GM12878 (cell line): ENCODE results near the gene RBM19. TPM values are rescaled to one million over a fixed set of nuclear protein-coding genes. Genes with fewer than 3 reads are reported as not detected.

Source experiments
- ATAC-seq: fragments of 200-7000 bp; cut with Tn5 transposase; 3 replicates; pipeline ENCODE4 v1.9.1; 2020; ENCODE audit warnings: mild to moderate bottlenecking, moderate library complexity
- BruUV-seq: library from RNA; stranded (reverse); fragments of 400-500 nt; replicated peaks from 2 replicates; lab custom pipeline; 2021; lab: Mats Ljungman, UMichigan
- CTCF ChIA-PET: fragments of 300-600 bp; sonication (Branson Sonifier 250); formaldehyde crosslinking; extraction: SDS; loops from one replicate; lab custom pipeline; 2021; ENCODE audit warnings: inconsistent platforms; lab: Yijun Ruan, JAX
- POLR2A ChIA-PET: fragments of 350-600 bp; formaldehyde crosslinking; extraction: SDS; loops from one replicate; lab custom pipeline; 2021; ENCODE audit warnings: inconsistent platforms; lab: Charles Lee
- RAD21 ChIA-PET: fragments of 300-600 bp; sonication (Branson Sonifier 250); formaldehyde crosslinking; loops from one replicate; lab custom pipeline; 2023; ENCODE audit warnings: antibody characterized with exemption; ENCODE audit not compliant: unreplicated experiment; lab: Charles Lee
- SMC1A ChIA-PET: fragments of 300-600 bp; sonication (Branson Sonifier 250); formaldehyde crosslinking; loops from one replicate; lab custom pipeline; 2023; ENCODE audit not compliant: unreplicated experiment, uncharacterized antibody; lab: Charles Lee
- DNase-seq: peaks from one replicate; pipeline ENCODE4 v3.0.0-alpha.2; 2011; ENCODE audit warnings: low read depth, low spot score
- FAIRE-seq: peaks from 3 replicates; lab custom pipeline; 2011; peaks lifted over from hg19 to GRCh38; lab: Jason Lieb, UNC
- H2AFZ ChIP-seq: 2 replicates; pipeline ENCODE4 v1.6.0; 2011; ENCODE audit warnings: low read depth, low read length, control low read depth; ENCODE audit not compliant: control insufficient read depth
- H3K27ac ChIP-seq: 2 replicates; pipeline ENCODE4 v1.5.1; 2011; ENCODE audit warnings: control low read depth; ENCODE audit not compliant: control insufficient read depth, insufficient read depth
- H3K27me3 ChIP-seq, 2 experiments: replicated peaks in 1 of 2; 2 replicates each; pipeline versions ENCODE4 v1.6.0 to v1.6.1; 2011; ENCODE audit warnings: low read length in 1 of 2; ENCODE audit not compliant: control insufficient read depth in 2 of 2, insufficient read depth in 2 of 2
- H3K36me3 ChIP-seq, 2 experiments: 2 replicates each; pipeline ENCODE4 v1.5.1; 2011; ENCODE audit warnings: low read length in 1 of 2; ENCODE audit not compliant: control insufficient read depth in 2 of 2, insufficient read depth in 2 of 2
- H3K4me1 ChIP-seq: 2 replicates; pipeline ENCODE4 v1.6.1; 2011; ENCODE audit warnings: mild to moderate bottlenecking, low read length, moderate library complexity, mixed read lengths; ENCODE audit not compliant: control insufficient read depth, insufficient read depth
- H3K4me2 ChIP-seq: 2 replicates; pipeline ENCODE4 v1.6.0; 2011; ENCODE audit warnings: control low read depth; ENCODE audit not compliant: control insufficient read depth, insufficient read depth
- H3K4me3 ChIP-seq: fragments of 200-600 bp; sonication (generic); 2 replicates; pipeline ENCODE4 v1.5.1; 2016
- H3K79me2 ChIP-seq: 2 replicates; pipeline ENCODE4 v1.6.0; 2011; ENCODE audit warnings: low read length; ENCODE audit not compliant: control insufficient read depth, insufficient read depth
- H3K9ac ChIP-seq: 2 replicates; pipeline ENCODE4 v1.8.0; 2011; ENCODE audit warnings: low read length, control low read depth, mixed read lengths; ENCODE audit not compliant: control insufficient read depth, insufficient read depth
- H3K9me3 ChIP-seq: replicated peaks from 3 replicates; pipeline ENCODE4 v1.5.1; 2011; ENCODE audit warnings: mild to moderate bottlenecking, low read length; ENCODE audit not compliant: control insufficient read depth, insufficient read depth
- H4K20me1 ChIP-seq: 2 replicates; pipeline ENCODE4 v1.6.0; 2011; ENCODE audit not compliant: control insufficient read depth, insufficient read depth
- EP300 ChIP-seq, 2 experiments: fragments of 150-350 bp in 1 of 2; IDR thresholded peaks; 2 replicates each; pipeline ENCODE4 v1.6.1; 2011 to 2012; ENCODE audit warnings: low read depth in 2 of 2, low read length in 2 of 2, borderline replicate concordance in 1 of 2, improper control_type of control experiment in 1 of 2, inconsistent platforms in 1 of 2; ENCODE audit not compliant: control insufficient read depth in 1 of 2
- MEF2A ChIP-seq: IDR thresholded peaks from 2 replicates; pipeline ENCODE4 v1.6.1; 2011; ENCODE audit warnings: low read depth, mild to moderate bottlenecking, low read length, moderate library complexity; ENCODE audit not compliant: insufficient read depth
- NFIC ChIP-seq: IDR thresholded peaks from 2 replicates; pipeline ENCODE4 v1.6.1; 2012; ENCODE audit warnings: low read depth, mild to moderate bottlenecking, inconsistent platforms, low read length, moderate library complexity
- SMAD5 ChIP-seq: IDR thresholded peaks from 2 replicates; pipeline ENCODE4 v1.6.1; 2016; ENCODE audit warnings: antibody characterized with exemption, low read depth
- YBX1 ChIP-seq: fragments of 450-650 bp; IDR thresholded peaks from 2 replicates; pipeline ENCODE4 v1.6.1; 2016; ENCODE audit warnings: antibody characterized with exemption
- WGBS: methylation state at CpG from one replicate; pipeline ENCODE4 v1.1.6; 2016; ENCODE audit warnings: low lambda C conversion rate; ENCODE audit not compliant: insufficient replicate concordance, insufficient coverage; ENCODE audit errors: missing lambda C conversion rate; 5-methylcytosine and 5-hydroxymethylcytosine counted together
- in situ Hi-C: fragments of 300-500 bp; cut with MboI; formaldehyde crosslinking; loops from 9 replicates; pipeline ENCODE4 v1.14.3; 2018; ENCODE audit warnings: mixed read lengths
- intact Hi-C: fragments of 100-400 bp; cut with micrococcal nuclease; formaldehyde crosslinking; loops from one replicate; pipeline ENCODE4 v1.14.2; 2022; ENCODE audit not compliant: unreplicated experiment
- polyA plus RNA-seq, 11 experiments: library from polyadenylated mRNA; depleted of rRNA in 4 of 11; unstranded in 6 of 11; stranded (reverse) in 5 of 11; fragments of >200 nt; fragmentation: Nextera tagmentation in 4 of 11; fragmentation: Illumina TruSeq in 1 of 11; extraction: Ambion mirVana in 4 of 11; extraction: Trizol in 1 of 11; gene quantifications; 1 replicate in 1 of 11; 2 replicates in 10 of 11; pipeline versions ENCODE4 v1.2.1 to v1.2.3, GENCODE V29; 2011 to 2016; ENCODE audit warnings: inconsistent platforms in 2 of 11, missing spikeins in 2 of 11, low read depth in 1 of 11
- total RNA-seq, 4 experiments: library from RNA; depleted of rRNA in 3 of 4; stranded (reverse); fragments of >200 nt in 3 of 4; fragmentation: Illumina TruSeq in 1 of 4; extraction: Trizol in 1 of 4; gene quantifications; 2 replicates each; pipeline versions ENCODE4 v1.2.1 to v1.2.3, GENCODE V29; 2013 to 2021
- TF ChIP-seq, protein P1 (sequence below): IDR thresholded peaks from 2 replicates; pipeline ENCODE4 v1.6.1; 2012; ENCODE audit warnings: low read length, inconsistent platforms

Gene RBM19
- total and polyA plus RNA-seq, 10 of the 15 experiments (the other 5 are each of a cell fraction or from before 2014, with no cell fraction given), result 4.2 to 42.9 (median 28.4) TPM

DNA sequence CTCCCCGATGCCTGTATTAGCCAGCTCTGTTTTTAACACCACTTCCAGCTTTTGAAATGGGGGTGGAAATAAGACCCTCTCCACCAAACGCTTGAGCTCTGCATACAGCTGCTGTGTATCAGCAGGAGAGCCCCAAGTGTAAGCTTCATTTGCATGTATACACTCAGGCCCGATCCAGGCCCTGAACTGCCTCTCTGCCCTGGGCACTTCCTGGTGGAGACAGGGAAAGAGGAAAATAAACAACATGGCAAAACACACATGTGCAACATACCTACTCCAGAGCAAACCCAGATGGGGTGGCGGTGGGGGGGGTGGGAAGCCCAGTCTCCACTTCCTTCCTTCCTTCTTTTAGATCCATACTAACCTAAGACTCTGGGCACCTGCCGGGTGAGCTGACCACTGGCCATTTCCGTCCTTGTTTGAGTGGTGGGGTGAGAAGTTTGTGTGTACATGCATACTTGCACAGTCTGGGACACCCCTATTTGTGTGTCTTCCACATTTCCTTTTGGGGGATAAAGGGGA lies 55.3 kb downstream of the RBM19 start (continued):
- TF ChIP-seq YBX1, result no peak

DNA sequence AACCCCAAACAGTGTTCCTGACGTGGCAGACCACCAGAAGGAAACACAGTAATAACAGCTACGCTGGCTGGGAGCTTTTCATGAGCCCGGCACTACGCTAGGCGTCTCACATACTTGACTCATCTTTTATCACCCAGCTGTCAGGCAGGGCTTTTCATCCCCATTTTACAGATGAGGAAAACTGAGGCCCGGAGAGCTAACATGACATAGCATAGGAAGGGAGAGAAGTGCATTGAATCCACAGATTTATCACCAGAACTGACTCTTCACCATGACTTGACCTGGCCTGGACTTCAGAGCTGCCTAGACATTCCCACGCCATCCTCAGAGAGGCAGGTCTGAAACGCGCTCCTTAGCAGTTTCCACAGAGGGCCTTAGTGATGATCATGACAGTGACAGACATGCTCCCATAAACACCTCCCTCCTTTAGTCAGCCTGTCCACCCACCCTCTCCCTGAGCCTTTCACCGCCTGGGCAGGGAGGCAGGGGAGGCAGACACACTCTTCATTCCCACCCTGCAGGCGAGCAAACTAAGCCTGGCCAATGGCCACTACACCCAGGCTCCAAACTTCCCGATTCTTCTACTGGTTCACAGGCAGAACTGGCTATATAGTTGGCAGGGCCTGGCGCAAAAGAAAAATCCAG lies 56.2 kb downstream of the RBM19 start:
- no peak overlapping the region for H3K9ac ChIP-seq
- FAIRE-seq (no peak), DNase-seq (no peak), ATAC-seq (no peak)
- in situ Hi-C loops, result loop anchor here (5.0 to 10.0 kb wide), 2 partner anchors 448 to 475 kb away; no protein-coding TSS in a partner anchor
- intact Hi-C loops, result loop anchor here (5.0 to 10.0 kb wide), 3 partner anchors 123 to 595 kb away; no protein-coding TSS in a partner anchor
- H2AFZ ChIP-seq, result no peak overlapping the region
- ChIA-PET CTCF (interaction anchor here (1.1 to 1.2 kb wide), 2 partner anchors 10 to 448 kb away, joined by 4 to 5 read pairs; no protein-coding TSS in a partner anchor), SMC1A (interaction anchor here (1.3 kb wide), 1 partner anchor 253 kb away, joined by 4 read pairs; no protein-coding TSS in a partner anchor), RAD21 (no interaction called here), POLR2A (no interaction called here)
- no peaks in the 10 kb centered on the region for H3K9me3 ChIP-seq
- BruUV-seq, result no TSS peak
- whole genome bisulfite sequencing, result 94% methylated on average over 10 of the region's 13 CpGs
- H3K27me3 ChIP-seq, result no peaks in the 10 kb centered on the region
- no peak overlapping the region for H3K4me3 ChIP-seq
- H3K4me1 ChIP-seq, result no peaks in the 10 kb centered on the region
- H3K27ac ChIP-seq, result no peak overlapping the region
- H3K36me3 ChIP-seq, result peaks cover 0 to 16% of the 10 kb centered on the region in 2 experiments; a peak in 2 of 4 replicates
- H4K20me1 ChIP-seq, result no peaks in the 10 kb centered on the region
- no peak for TF ChIP-seq SMAD5
- TF ChIP-seq NFIC, result no peak
- TF ChIP-seq MEF2A, result no peak
- no peak for TF ChIP-seq EP300 (IDR thresholded peaks at IDR 0.05; ENCODE audit: borderline replicate concordance in 1 of 2, control insufficient read depth in 1 of 2, low read depth in 2 of 2, low read length in 2 of 2)
- TF ChIP-seq, protein P1, sequence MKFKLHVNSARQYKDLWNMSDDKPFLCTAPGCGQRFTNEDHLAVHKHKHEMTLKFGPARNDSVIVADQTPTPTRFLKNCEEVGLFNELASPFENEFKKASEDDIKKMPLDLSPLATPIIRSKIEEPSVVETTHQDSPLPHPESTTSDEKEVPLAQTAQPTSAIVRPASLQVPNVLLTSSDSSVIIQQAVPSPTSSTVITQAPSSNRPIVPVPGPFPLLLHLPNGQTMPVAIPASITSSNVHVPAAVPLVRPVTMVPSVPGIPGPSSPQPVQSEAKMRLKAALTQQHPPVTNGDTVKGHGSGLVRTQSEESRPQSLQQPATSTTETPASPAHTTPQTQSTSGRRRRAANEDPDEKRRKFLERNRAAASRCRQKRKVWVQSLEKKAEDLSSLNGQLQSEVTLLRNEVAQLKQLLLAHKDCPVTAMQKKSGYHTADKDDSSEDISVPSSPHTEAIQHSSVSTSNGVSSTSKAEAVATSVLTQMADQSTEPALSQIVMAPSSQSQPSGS, result no peak
- H3K79me2 ChIP-seq, result no peaks in the 10 kb centered on the region
- H3K4me2 ChIP-seq, result no peak overlapping the region
